Motor neuron (in vitro differentiated cells): ENCODE measurements around the gene NPSR1. TPM values are rescaled to one million over a fixed set of nuclear protein-coding genes. Genes with fewer than 3 reads are reported as not detected.
A peak's percentile ranks its signal among the peaks of the same experiment; 100 is the strongest.

ENCODE experiments used
- ATAC-seq, 8 experiments: fragments of 200-7000 bp; cut with Tn5 transposase; replicated peaks in 6 of 8; 2 replicates each; pipeline ENCODE4 v1.8.0; 2021; ENCODE audit warnings: mild to moderate bottlenecking in 8 of 8, moderate library complexity in 8 of 8
- H3K27ac ChIP-seq, 2 donors: fragments of 250-450 bp; sonication (Bioruptor Pico); 2 replicates each; pipeline ENCODE4 v1.9.0; 2021; ENCODE audit warnings: antibody characterized with exemption in 2 of 2, mild to moderate bottlenecking in 2 of 2, moderate library complexity in 1 of 2
- H3K4me1 ChIP-seq, 2 donors: fragments of 250-450 bp; sonication (Bioruptor Pico); replicated peaks in 1 of 2; 2 replicates each; pipeline ENCODE4 v1.6.1; 2021; ENCODE audit warnings: antibody characterized with exemption in 2 of 2, mild to moderate bottlenecking in 2 of 2, moderate library complexity in 1 of 2
- H3K4me3 ChIP-seq, 5 donors: fragments of 250-450 bp; sonication (Bioruptor Pico); 2 replicates each; pipeline ENCODE4 v1.9.0; 2021; ENCODE audit warnings: antibody characterized with exemption in 5 of 5, mild to moderate bottlenecking in 5 of 5, moderate library complexity in 4 of 5
- WGBS, 10 experiments: fragments of 450-650 bp; shearing (Covaris generic); methylation state at CpG; one replicate each; pipeline ENCODE4 v1.0.0; 2022; 5-methylcytosine and 5-hydroxymethylcytosine counted together
- in situ Hi-C, 9 experiments: fragments of 400-800 bp; cut with MboI; loops; one replicate each; pipeline ENCODE4 v1.15.0; 2021; ENCODE audit warnings: low sequenced_read_pairs in 9 of 9, low pct_unique_long_range_greater_than_20kb in 2 of 9; ENCODE audit not compliant: unreplicated experiment in 9 of 9
- total RNA-seq, 8 experiments: library from RNA; unstranded; fragments of 300-600 nt; gene quantifications; 2 replicates each; pipeline versions ENCODE4 v1.2.3 to v1.2.4, GENCODE V29; 2022

NPSR1 gene
- total RNA-seq, 8 experiments from 2014 or later: 0.28 to 50.5 (median 2.5) TPM; not detected in 4

DNA sequence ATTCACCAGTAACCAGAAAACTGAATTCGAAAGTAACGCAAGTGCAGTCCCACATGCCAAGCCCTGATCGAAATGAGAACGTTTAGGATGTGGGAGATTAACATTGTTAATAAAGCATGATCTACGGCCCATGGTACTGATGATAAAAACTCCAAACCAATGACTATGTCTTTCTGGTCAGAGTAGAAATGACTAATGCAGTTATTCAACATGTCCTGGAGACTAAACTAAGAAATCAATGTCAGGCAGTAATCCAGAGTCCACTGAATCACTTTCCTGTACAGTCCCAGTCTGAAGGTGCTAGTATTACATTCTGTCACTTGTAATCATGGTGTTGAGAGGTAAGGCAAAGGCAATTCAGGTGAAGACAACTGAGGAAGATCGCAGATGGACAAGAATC lies 14.4 kb downstream of the NPSR1 start:
- Histone ChIP-seq H3K4me1 (no peaks in the 10 kb centered on the region), H3K27ac (no peak overlapping the region), H3K4me3 (no peak overlapping the region)
- 4 to 93% (median 77%) methylated on average over 1 to 6 of the region's 6 CpGs; no CpG with 5 or more reads in 1 of the 10 experiments for WGBS, 10 experiments
- in situ Hi-C loops: no loop called here
- ATAC-seq: peak in 2 of 8 experiments; percentile 75 to 83

DNA sequence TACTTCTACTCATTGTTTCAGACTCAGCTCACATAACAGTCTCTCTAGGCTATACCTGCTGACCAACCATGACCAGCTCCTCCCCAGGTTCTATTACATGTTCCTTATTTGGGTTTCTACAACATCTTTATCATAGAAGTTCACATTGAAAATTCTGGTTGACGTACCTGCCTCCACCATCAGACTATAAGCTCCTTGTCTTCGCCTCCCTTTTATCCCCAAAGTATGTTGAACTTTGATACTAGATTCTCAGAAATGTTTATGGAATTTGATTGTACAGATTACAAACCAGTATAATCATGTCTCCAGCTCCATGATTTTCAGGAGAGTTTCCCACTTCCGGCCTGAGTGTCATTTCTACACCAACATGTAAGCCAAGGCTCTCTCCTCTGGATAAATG lies 15.0 kb downstream of the NPSR1 start:
- Histone ChIP-seq H3K4me1 (no peaks in the 10 kb centered on the region), H3K27ac (no peak overlapping the region), H3K4me3 (no peak overlapping the region)
- WGBS, 10 experiments: 23 to 83% (median 80%) methylated on average over 1 to 3 of the region's 3 CpGs; no CpG with 5 or more reads in 1 of the 10 experiments
- in situ Hi-C loops: no loop called here
- no peak for ATAC-seq

DNA sequence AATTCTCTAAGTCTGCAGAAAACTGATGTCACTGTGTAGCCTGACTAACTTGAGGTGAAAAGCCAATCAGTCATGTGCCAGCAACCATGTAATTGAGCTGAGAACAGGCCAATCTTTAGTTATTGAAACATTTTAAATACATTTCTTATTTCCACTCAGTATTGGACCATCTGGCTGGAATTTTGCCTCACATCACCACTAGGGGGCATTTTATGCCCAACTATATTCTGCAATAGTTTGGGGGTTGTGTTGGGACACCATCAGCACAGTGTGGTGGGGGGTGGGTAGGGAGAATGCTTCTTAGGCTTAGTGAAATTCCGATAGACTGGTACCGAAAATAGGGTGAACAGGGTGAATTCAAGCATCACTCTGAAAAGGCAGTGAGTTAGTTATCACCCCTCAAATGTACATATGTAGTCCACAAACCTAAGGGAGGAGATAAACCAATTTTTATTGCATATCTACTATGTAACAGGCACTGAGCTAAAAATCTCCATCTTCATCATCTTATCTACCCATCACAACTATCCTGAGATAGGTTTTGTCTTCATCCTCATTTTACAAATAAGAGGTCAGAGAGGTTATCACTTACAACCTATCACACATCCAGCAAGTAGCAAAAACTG lies 17.8 kb downstream of the NPSR1 start:
- no peak overlapping the region for H3K4me3 ChIP-seq
- 0 to 85% (median 50%) methylated on average over 1 to 2 of the region's 2 CpGs; no CpG with 5 or more reads in 4 of the 10 experiments for WGBS, 10 experiments
- H3K27ac ChIP-seq: no peak overlapping the region
- H3K4me1 ChIP-seq: no peaks in the 10 kb centered on the region
- in situ Hi-C loops: no loop called here
- peak in 4 of 8 experiments; percentile 38 to 71 (median 54) for ATAC-seq

DNA sequence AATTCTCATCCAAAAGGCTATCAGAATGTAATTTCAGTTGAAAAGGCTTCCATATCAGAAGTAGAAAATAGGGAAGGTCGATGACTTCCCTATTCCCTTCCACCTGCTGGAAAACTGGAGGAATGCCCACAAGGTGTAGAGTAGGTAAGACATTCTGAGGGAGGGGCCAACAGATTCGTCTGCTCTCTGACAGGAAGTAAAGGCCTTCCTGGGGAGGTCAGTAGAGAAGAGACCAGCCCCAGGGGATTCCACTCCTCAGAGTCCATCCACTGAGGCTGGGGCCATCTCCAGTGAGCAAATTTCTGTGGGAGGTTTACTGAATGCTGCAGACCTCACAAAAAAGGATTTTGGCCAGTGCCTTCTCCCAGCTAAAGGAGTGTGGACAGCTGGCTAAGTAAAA lies 19.5 kb downstream of the NPSR1 start:
- WGBS, 10 experiments: 0 to 90% (median 71%) methylated on average over 1 to 2 of the region's 2 CpGs
- no peak for ATAC-seq
- H3K27ac ChIP-seq: no peak overlapping the region
- no peaks in the 10 kb centered on the region for H3K4me1 ChIP-seq
- H3K4me3 ChIP-seq: no peak overlapping the region
- in situ Hi-C loops: no loop called here

DNA sequence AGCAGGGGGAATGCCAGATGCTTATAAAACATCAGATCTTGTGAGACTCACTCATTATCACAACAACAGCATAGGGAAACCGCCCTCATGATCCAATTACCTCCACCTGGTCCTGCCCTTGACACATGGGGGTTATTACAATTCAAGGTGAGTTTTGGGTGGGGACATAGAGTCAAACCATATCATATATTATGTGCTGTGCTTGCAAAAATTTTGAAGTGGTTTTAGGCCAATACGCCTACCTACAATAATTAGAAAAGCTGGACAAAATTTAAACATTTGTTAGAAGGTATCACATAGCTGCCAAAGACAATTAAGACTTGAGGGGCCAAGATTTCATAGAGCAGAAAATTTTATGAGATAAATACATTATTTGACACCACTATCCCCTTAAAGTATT lies 29.5 kb downstream of the NPSR1 start:
- no peaks in the 10 kb centered on the region for H3K4me1 ChIP-seq
- no peak overlapping the region for H3K27ac ChIP-seq
- no peak for ATAC-seq
- in situ Hi-C loops: no loop called here
- no peak overlapping the region for H3K4me3 ChIP-seq
- 0 to 100% (median 88%) methylated on average over 1 to 2 of the region's 2 CpGs; no CpG with 5 or more reads in 3 of the 10 experiments for WGBS, 10 experiments

DNA sequence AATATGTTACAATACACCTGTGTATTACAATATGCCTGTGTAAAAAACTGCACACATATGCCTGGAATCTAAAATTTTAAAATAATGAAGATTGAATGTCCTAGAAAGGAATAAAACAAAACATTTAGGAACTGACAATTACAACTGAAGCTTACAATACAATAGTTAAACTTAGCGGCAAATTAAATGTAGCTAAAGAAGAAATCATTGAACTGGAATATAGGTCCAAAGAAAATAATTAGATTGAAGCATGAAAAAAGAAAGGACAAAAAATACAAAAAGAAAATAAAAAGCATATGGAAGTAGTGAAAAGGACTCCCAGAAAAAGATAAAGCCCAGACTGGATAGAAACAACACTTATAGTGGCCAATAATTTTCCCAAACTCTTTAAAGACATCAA lies 38.4 kb downstream of the NPSR1 start:
- H3K27ac ChIP-seq: no peak overlapping the region
- no peaks in the 10 kb centered on the region for H3K4me1 ChIP-seq
- WGBS, 10 experiments: 29 to 100% (median 100%) methylated on average over 1 of the region's 1 CpG; no CpG with 5 or more reads in 1 of the 10 experiments
- H3K4me3 ChIP-seq: no peak overlapping the region
- no peak for ATAC-seq
- in situ Hi-C loops: no loop called here

DNA sequence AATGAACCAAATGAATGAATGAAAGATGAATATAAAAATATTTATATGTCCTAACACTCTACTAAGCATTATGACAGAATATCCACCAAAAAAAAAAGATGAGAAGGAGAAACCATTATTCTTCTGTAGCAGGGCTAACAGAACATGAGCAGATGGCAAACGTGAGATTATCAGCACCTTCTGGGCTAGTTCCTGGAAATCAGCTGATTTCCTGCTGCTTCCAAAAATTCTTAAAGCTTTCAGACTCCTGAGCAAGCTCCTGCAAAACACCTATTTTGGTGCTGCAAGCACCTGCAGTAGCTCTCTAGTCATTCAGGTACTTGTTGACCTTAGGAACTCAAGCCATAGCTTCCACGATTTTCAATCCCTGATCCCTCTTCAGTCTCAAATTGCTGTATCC lies 51.8 kb downstream of the NPSR1 start:
- in situ Hi-C loops: no loop called here
- ATAC-seq: no peak
- Histone ChIP-seq H3K27ac (no peak overlapping the region), H3K4me1 (no peaks in the 10 kb centered on the region), H3K4me3 (no peak overlapping the region)
- 0 to 95% (median 44%) methylated on average over 1 to 2 of the region's 2 CpGs; no CpG with 5 or more reads in 4 of the 10 experiments for WGBS, 10 experiments

DNA sequence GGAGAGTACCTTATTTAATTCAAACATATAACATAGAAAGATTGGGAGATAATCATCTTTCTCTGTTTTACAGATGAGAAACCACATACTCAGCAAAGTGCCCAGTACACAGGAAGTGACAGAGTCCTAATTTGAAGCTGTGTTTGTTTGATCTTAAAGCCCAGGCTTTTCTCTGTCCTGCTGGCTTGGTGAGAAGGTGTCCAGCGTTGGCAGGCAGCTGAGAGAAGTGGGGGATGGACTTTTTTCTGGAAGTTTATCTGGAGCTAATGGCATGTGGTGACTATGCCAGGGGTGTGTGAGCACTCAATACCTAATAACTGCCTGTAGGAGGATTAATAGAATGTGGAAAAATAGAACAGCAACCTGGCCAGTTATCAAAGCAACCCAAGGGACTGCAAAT lies 60.8 kb downstream of the NPSR1 start:
- in situ Hi-C loops: no loop called here
- no peak for ATAC-seq
- 0 to 86% (median 20%) methylated on average over 1 of the region's 1 CpG; no CpG with 5 or more reads in 6 of the 10 experiments for WGBS, 10 experiments
- no peaks in the 10 kb centered on the region for H3K4me1 ChIP-seq
- H3K4me3 ChIP-seq: no peak overlapping the region
- no peak overlapping the region for H3K27ac ChIP-seq

DNA sequence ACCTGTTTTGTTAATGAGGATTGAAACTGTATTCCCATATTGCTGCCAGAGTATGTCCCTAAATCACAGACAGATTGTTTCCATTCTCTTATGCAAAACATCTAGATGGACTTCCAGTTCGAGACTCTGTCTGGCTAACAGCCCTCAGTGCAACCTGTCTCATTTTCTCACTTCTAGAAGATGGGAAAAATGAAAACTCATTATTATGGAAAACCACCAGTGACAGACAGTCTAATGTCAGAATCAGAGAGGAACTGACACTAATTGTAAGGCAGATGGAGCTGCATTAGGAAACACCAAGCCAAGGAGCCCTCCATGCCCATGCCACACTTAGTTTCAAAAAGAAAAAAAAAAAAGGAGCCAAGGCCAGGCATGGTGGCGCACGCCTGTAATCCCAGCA lies 61.6 kb downstream of the NPSR1 start:
- no peak overlapping the region for H3K27ac ChIP-seq
- no peak overlapping the region for H3K4me3 ChIP-seq
- 10 to 100% (median 53%) methylated on average over 1 to 3 of the region's 3 CpGs; no CpG with 5 or more reads in 3 of the 10 experiments for WGBS, 10 experiments
- in situ Hi-C loops: no loop called here
- no peaks in the 10 kb centered on the region for H3K4me1 ChIP-seq
- no peak for ATAC-seq

DNA sequence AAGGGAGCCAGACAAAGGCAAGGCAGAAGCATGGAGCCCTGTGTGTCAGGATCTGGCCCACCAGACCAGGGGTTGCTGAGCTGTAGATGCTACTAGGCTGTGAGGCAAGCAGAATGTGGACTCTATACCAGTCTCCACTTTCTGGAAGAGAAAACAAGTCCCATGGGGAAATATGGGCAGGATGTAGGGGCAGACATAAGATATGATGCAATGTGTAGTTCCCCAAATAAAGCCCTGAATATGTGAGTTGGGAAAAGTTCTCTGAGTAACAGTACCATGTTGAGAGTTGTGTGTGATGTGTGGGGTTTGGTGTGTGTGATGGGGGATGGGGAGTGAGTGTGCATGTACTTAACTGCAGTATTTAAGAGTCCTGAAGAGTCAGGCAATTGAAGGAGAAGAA lies 62.3 kb downstream of the NPSR1 start:
- ATAC-seq: no peak
- Histone ChIP-seq H3K4me1 (no peaks in the 10 kb centered on the region), H3K4me3 (no peak overlapping the region), H3K27ac (no peak overlapping the region)
- in situ Hi-C loops: no loop called here

DNA sequence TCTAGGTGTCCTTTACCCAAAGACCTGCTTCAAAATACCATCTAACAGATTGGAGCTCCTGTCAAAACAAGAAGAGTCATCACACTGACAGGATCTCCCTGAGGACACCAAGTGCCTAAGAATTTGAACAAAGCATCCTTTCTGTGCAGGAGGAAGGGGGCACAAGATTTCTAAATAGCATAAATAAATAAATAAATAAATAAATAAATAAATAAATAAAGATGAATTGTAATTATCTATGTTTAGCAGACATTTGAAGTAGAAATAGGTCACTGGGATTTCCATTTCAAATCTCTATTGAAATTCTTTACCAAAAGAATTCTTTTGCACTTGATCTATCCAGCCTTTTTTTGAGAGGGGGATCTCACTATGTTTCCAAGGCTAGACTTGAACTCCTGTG lies 65.3 kb downstream of the NPSR1 start:
- Histone ChIP-seq H3K4me3 (no peak overlapping the region), H3K4me1 (no peaks in the 10 kb centered on the region), H3K27ac (no peak overlapping the region)
- ATAC-seq: no peak
- in situ Hi-C loops: no loop called here

DNA sequence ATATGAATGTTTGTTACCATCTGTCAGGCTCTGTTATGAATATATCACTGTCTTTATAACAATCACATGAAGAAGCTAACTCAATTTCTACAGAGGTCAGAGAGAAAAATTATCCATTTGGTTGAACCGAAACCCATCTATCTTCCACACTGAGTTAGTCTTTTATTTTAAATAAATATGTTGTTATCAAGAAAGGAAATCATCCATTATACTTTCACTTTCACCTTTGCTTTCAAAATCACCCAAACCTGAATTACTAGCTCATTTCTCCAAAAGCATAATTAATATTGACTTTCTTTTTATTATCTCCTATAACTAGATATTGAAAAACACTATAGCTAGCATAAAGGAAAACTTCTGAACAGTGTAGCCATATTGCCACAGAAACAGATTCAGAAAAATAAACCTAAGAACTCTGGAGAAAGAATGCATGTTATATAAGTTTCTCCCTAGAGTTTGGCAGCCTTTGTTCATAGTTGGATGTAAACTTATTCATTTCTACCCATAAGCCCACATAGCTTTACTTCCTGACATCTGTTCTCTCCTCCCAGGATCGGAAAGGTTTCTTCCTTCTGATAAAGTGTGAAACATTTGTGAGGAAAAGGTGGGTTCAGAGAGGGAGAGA lies 66.0 kb downstream of the NPSR1 start:
- no peak overlapping the region for H3K27ac ChIP-seq

DNA sequence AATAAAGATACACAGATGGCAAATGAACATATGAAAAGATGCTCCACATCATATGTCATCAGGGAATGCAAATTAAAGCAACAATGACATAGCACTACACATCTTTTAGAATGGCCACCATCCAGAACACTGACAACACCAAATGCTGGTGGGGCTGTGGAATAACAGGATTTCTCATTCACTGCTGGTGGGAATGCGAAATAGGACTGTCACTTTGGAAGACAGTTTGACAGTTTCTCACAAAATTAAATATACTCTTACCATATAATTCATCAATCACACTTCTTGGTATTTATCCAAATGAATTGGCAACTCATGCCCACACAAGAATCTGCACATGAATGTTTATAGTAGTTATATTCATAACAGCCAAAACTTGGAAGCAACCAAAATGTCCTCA lies 68.2 kb downstream of the NPSR1 start:
- H3K27ac ChIP-seq: no peak overlapping the region
- H3K4me3 ChIP-seq: no peak overlapping the region
- 29 to 100% (median 83%) methylated on average over 1 of the region's 1 CpG; no CpG with 5 or more reads in 7 of the 10 experiments for WGBS, 10 experiments
- in situ Hi-C loops: no loop called here
- peak in 1 of 8 experiments; percentile 29 for ATAC-seq
- H3K4me1 ChIP-seq: no peaks in the 10 kb centered on the region

More for the DNA sequence above, 66.0 kb downstream of the NPSR1 start:
- in situ Hi-C loops: no loop called here
- WGBS, 10 experiments: 0 to 100% (median 54%) methylated on average over 1 to 2 of the region's 2 CpGs; no CpG with 5 or more reads in 1 of the 10 experiments
- H3K4me1 ChIP-seq: no peaks in the 10 kb centered on the region
- H3K4me3 ChIP-seq: no peak overlapping the region
- no peak for ATAC-seq

DNA sequence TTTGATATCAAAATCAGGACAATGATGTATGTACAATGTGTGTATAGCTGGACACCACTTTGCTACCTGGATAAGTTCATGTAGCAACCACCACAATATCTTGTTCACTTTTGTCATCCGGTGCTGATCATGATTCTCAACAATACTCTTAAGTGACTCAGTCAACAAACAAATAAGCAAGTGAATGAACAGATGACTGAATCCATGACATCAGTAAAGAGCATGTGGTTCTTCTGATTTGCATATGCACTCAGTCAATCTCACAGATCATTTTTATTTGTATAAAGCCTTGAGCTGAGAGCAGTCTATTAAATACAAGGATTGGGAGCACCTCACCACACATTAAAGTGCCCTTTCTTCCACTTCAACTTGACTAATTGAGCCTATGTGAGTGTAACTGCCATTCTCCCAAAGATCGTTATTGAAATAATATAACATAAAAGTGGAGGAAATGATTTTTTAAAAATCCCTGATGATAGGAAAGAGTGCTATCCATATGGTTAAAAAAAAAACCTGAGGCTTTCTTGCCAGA lies 69.5 kb downstream of the NPSR1 start:
- Histone ChIP-seq H3K4me1 (no peaks in the 10 kb centered on the region), H3K27ac (no peak overlapping the region), H3K4me3 (no peak overlapping the region)
- WGBS, 10 experiments: 0 to 100% (median 76%) methylated on average over 1 to 2 of the region's 2 CpGs
- ATAC-seq: peak in 4 of 8 experiments; percentile 47 to 79 (median 61)
- in situ Hi-C loops: no loop called here
